ENCODE measurements around the gene ADCY9. TPM values are rescaled to one million over a fixed set of nuclear protein-coding genes. Genes with fewer than 3 reads are reported as not detected.

ADCY9 gene
- total RNA-seq, 1 experiment from 2014 or later: 7.0 TPM

DNA sequence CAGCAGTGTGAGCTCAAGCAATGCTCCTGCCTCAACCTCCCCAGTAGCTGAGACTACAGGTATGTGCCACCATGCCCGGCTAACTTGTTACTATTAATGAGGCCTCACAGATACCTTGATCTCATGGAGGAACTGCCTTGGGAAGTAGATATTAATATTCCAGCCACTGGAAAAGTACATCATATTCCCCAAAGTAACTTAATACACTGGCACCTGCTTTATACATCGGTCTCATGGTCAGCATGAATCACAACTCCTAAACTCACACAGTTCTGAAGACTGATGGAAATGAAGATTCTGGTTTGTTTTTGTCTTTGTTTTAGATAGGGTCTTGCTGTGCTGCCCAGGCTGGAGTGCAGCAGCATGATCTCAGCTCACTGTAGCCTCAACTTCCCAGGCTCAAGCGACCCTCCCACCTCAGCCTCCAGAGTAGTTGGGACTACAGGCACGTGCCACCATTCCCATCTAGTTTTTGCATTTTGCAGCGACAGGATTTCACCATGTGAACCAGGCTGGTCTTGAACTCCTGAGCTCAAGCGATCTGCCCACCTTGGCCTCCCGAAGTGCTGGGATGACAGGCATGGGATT lies 28.2 kb downstream of the ADCY9 start:
- TF ChIP-seq EZH2 (IDR thresholded peaks at IDR 0.05; ENCODE audit: borderline replicate concordance, low read depth, low read length, poor library complexity, severe bottlenecking) (no peak), CTCF (conservative IDR thresholded peaks at IDR 0.05; ENCODE audit: low read depth, low read length) (no peak)
- no peaks in the 10 kb centered on the region for H3K9me3 ChIP-seq (ENCODE audit: low read depth, low read length, poor library complexity, severe bottlenecking)
- intact Hi-C loops (cut with micrococcal nuclease; ENCODE audit: unreplicated experiment): no loop called here
- H3K27ac ChIP-seq (ENCODE audit: low read depth, low read length, poor library complexity, severe bottlenecking): no peak overlapping the region
- H3K4me1 ChIP-seq (ENCODE audit: insufficient read depth, low read length, poor library complexity, severe bottlenecking): no peaks in the 10 kb centered on the region
- no peaks in the 10 kb centered on the region for H3K27me3 ChIP-seq (replicated peaks; ENCODE audit: insufficient read depth, low read depth, low read length, poor library complexity)
- no peak for DNase-seq (ENCODE audit: low spot score)
- ChIA-PET POLR2A (ENCODE audit: low non-redundant PET) (no interaction called here), CTCF (no interaction called here)
- no TSS peak for BruUV-seq (replicated peaks)
- no peaks in the 10 kb centered on the region for H3K36me3 ChIP-seq (ENCODE audit: insufficient read depth, low read length, poor library complexity, severe bottlenecking)
- H3K4me3 ChIP-seq (ENCODE audit: low read depth, low read length, poor library complexity, severe bottlenecking): no peak overlapping the region

- ChIA-PET CTCF (no interaction called here), POLR2A (ENCODE audit: low non-redundant PET) (no interaction called here)
- H3K27ac ChIP-seq (ENCODE audit: low read depth, low read length, poor library complexity, severe bottlenecking): no peak overlapping the region
- no peak for TF ChIP-seq EZH2 (IDR thresholded peaks at IDR 0.05; ENCODE audit: borderline replicate concordance, low read depth, low read length, poor library complexity, severe bottlenecking)
- TF ChIP-seq CTCF (conservative IDR thresholded peaks at IDR 0.05; ENCODE audit: low read depth, low read length): no peak
- no peaks in the 10 kb centered on the region for H3K9me3 ChIP-seq (ENCODE audit: low read depth, low read length, poor library complexity, severe bottlenecking)
- no peaks in the 10 kb centered on the region for H3K36me3 ChIP-seq (ENCODE audit: insufficient read depth, low read length, poor library complexity, severe bottlenecking)
- no peaks in the 10 kb centered on the region for H3K27me3 ChIP-seq (replicated peaks; ENCODE audit: insufficient read depth, low read depth, low read length, poor library complexity)
- no peak for DNase-seq (ENCODE audit: low spot score)
- intact Hi-C loops (cut with micrococcal nuclease; ENCODE audit: unreplicated experiment): no loop called here
- H3K4me3 ChIP-seq (ENCODE audit: low read depth, low read length, poor library complexity, severe bottlenecking): no peak overlapping the region
- no TSS peak for BruUV-seq (replicated peaks)
- no peaks in the 10 kb centered on the region for H3K4me1 ChIP-seq (ENCODE audit: insufficient read depth, low read length, poor library complexity, severe bottlenecking)
Observed at GRCh38 chr16:4087099-4087885, 28.9 kb downstream of the ADCY9 start.

DNA sequence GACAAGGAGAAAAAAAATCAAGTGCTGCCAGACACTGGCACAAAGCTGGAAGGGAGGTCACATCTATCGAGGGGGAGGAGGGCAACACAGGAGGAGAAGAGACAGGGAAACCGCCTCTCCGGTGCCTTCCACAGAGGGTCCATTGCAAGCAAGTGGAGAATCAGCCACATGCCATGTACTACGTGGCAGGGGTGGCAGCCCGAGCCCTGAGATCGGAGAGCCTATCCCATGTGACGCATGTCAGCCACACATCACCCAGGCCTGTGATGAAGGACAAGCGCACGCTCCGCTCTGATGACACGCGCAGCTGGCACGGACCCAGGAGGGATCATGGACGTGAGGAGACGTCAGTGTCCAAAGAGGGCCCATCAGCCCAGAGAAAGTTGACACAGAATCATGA lies 30.1 kb downstream of the ADCY9 start:
- Histone ChIP-seq H3K4me1 (ENCODE audit: insufficient read depth, low read length, poor library complexity, severe bottlenecking) (peaks cover 10% of the 10 kb centered on the region), H3K36me3 (ENCODE audit: insufficient read depth, low read length, poor library complexity, severe bottlenecking) (no peaks in the 10 kb centered on the region), H3K4me3 (ENCODE audit: low read depth, low read length, poor library complexity, severe bottlenecking) (no peak overlapping the region), H3K9me3 (ENCODE audit: low read depth, low read length, poor library complexity, severe bottlenecking) (no peaks in the 10 kb centered on the region), H3K27me3 (replicated peaks; ENCODE audit: insufficient read depth, low read depth, low read length, poor library complexity) (no peaks in the 10 kb centered on the region), H3K27ac (ENCODE audit: low read depth, low read length, poor library complexity, severe bottlenecking) (no peak overlapping the region)
- DNase-seq (ENCODE audit: low spot score): no peak
- CTCF ChIA-PET: no interaction called here
- POLR2A ChIA-PET (ENCODE audit: low non-redundant PET): no interaction called here
- TF ChIP-seq EZH2 (IDR thresholded peaks at IDR 0.05; ENCODE audit: borderline replicate concordance, low read depth, low read length, poor library complexity, severe bottlenecking): no peak
- no peak for TF ChIP-seq CTCF (conservative IDR thresholded peaks at IDR 0.05; ENCODE audit: low read depth, low read length)
- intact Hi-C loops (cut with micrococcal nuclease; ENCODE audit: unreplicated experiment): no loop called here
- no TSS peak for BruUV-seq (replicated peaks)

Data from A673 (cell line).